ENCODE results near the gene ENPP3.
A peak's percentile ranks its signal among the peaks of the same experiment; 100 is the strongest.

Gene ENPP3

GRCh38 chr6:131636880-131637792 lies at the start of gene ENPP3:
Gene ENPP3, plus strand, starts transcription at chr6:131637302. Its CDS starts 83 bp downstream, at chr6:131637385.
- DNase-seq (ENCODE audit: insufficient read length, low spot score) (no peak), FAIRE-seq (no peak)
- TF ChIP-seq POLR2A (IDR thresholded peaks at IDR 0.05; ENCODE audit: low read depth, low read length): no peak

GRCh38 chr6:131587909-131588308 lies 49.2 kb upstream of the ENPP3 start:
- DNase-seq (ENCODE audit: insufficient read length, low spot score) (no peak), FAIRE-seq (no peak)
- TF ChIP-seq POLR2A (IDR thresholded peaks at IDR 0.05; ENCODE audit: low read depth, low read length): no peak

GRCh38 chr6:131588643-131589042 lies 48.5 kb upstream of the ENPP3 start:
- FAIRE-seq: no peak
- TF ChIP-seq POLR2A (IDR thresholded peaks at IDR 0.05; ENCODE audit: low read depth, low read length): no peak
- DNase-seq (ENCODE audit: insufficient read length, low spot score): no peak

GRCh38 chr6:131592935-131593334 lies 44.2 kb upstream of the ENPP3 start:
- DNase-seq (ENCODE audit: insufficient read length, low spot score): no peak
- FAIRE-seq: no peak
- TF ChIP-seq POLR2A (IDR thresholded peaks at IDR 0.05; ENCODE audit: low read depth, low read length): no peak

- FAIRE-seq (no peak), DNase-seq (ENCODE audit: insufficient read length, low spot score) (no peak)
- no peak for TF ChIP-seq POLR2A (IDR thresholded peaks at IDR 0.05; ENCODE audit: low read depth, low read length)
Measured at GRCh38 chr6:131594074-131594473, 43.0 kb upstream of the ENPP3 start.

- no peak for DNase-seq (ENCODE audit: insufficient read length, low spot score)
- FAIRE-seq: no peak
- no peak for TF ChIP-seq POLR2A (IDR thresholded peaks at IDR 0.05; ENCODE audit: low read depth, low read length)
Measured at GRCh38 chr6:131597446-131597845, 39.7 kb upstream of the ENPP3 start.

- TF ChIP-seq POLR2A (IDR thresholded peaks at IDR 0.05; ENCODE audit: low read depth, low read length): no peak
- DNase-seq (ENCODE audit: insufficient read length, low spot score) (no peak), FAIRE-seq (no peak)
Measured at GRCh38 chr6:131600716-131601115, 36.4 kb upstream of the ENPP3 start.

GRCh38 chr6:131602781-131603312 lies 34.3 kb upstream of the ENPP3 start:
- no peak for TF ChIP-seq POLR2A (IDR thresholded peaks at IDR 0.05; ENCODE audit: low read depth, low read length)
- DNase-seq (ENCODE audit: insufficient read length, low spot score) (peak; percentile 9), FAIRE-seq (peak; percentile 75)

- DNase-seq (ENCODE audit: insufficient read length, low spot score): no peak
- TF ChIP-seq POLR2A (IDR thresholded peaks at IDR 0.05; ENCODE audit: low read depth, low read length): no peak
- FAIRE-seq: no peak
Measured at GRCh38 chr6:131613296-131613925, 23.7 kb upstream of the ENPP3 start.

- DNase-seq (ENCODE audit: insufficient read length, low spot score) (no peak), FAIRE-seq (no peak)
- no peak for TF ChIP-seq POLR2A (IDR thresholded peaks at IDR 0.05; ENCODE audit: low read depth, low read length)
Measured at GRCh38 chr6:131615275-131615674, 21.8 kb upstream of the ENPP3 start.

GRCh38 chr6:131627724-131628682 lies 9.1 kb upstream of the ENPP3 start, which contains the start of gene MED23:
Gene MED23, minus strand, starts transcription at chr6:131628242. Its CDS starts 193 bp downstream, at chr6:131628049.
- peak; percentile 52 for TF ChIP-seq POLR2A (IDR thresholded peaks at IDR 0.05; ENCODE audit: low read depth, low read length)
- DNase-seq (ENCODE audit: insufficient read length, low spot score) (peak; percentile 50), FAIRE-seq (peak; percentile 55)

GRCh38 chr6:131628726-131629125 lies 8.4 kb upstream of the ENPP3 start:
- no peak for FAIRE-seq
- no peak for TF ChIP-seq POLR2A (IDR thresholded peaks at IDR 0.05; ENCODE audit: low read depth, low read length)
- DNase-seq (ENCODE audit: insufficient read length, low spot score): no peak

- FAIRE-seq (no peak), DNase-seq (ENCODE audit: insufficient read length, low spot score) (no peak)
- no peak for TF ChIP-seq POLR2A (IDR thresholded peaks at IDR 0.05; ENCODE audit: low read depth, low read length)
Measured at GRCh38 chr6:131629651-131630050, 7.5 kb upstream of the ENPP3 start.

All from H54 (cell line).